Stomach (tissue), 9 donors: Measurements from ENCODE around the gene CUX1. TPM values are rescaled to one million over a fixed set of nuclear protein-coding genes. Genes with fewer than 3 reads are reported as not detected.

ENCODE experiments used
- DNase-seq, 2 donors: peaks; one replicate each; pipeline versions ENCODE4 v3.0.0 to v3.0.0-alpha.2; 2013 to 2019
- H3K27ac ChIP-seq, 5 donors: fragments of 200-600 bp in 4 of 5; sonication (generic) in 4 of 5; one replicate each; pipeline ENCODE4 v1.5.1; 2013 to 2019; ENCODE audit warnings: mild to moderate bottlenecking in 1 of 5, moderate library complexity in 1 of 5
- H3K27me3 ChIP-seq, 3 donors: fragments of 200-600 bp; sonication (generic); one replicate each; pipeline ENCODE4 v1.5.1; 2017 to 2019; ENCODE audit warnings: mixed run types in 1 of 3
- H3K36me3 ChIP-seq, 4 donors: fragments of 200-600 bp; sonication (generic); 1 replicate in 3 of 4; 2 replicates in 1 of 4; pipeline ENCODE4 v1.5.1; 2016 to 2019
- H3K4me1 ChIP-seq, 4 donors: fragments of 200-600 bp; sonication (generic); one replicate each; pipeline ENCODE4 v1.5.1; 2016 to 2019
- H3K4me3 ChIP-seq, 4 donors: fragments of 200-600 bp; sonication (generic) in 3 of 4; one replicate each; pipeline ENCODE4 v1.5.1; 2016 to 2019; ENCODE audit warnings: mild to moderate bottlenecking in 1 of 4
- H3K9me3 ChIP-seq, 4 donors: fragments of 200-600 bp; sonication (generic); one replicate each; pipeline ENCODE4 v1.5.1; 2016 to 2019
- EP300 ChIP-seq: sonication (generic); formaldehyde crosslinking; IDR thresholded peaks from one replicate; pipeline ENCODE4 v1.6.1; 2017; ENCODE audit warnings: antibody characterized with exemption
- POLR2A ChIP-seq, 4 donors: fragments of 450-650 bp; IDR thresholded peaks; one replicate each; pipeline ENCODE4 v1.6.1; 2016; ENCODE audit warnings: antibody characterized with exemption in 4 of 4, control low read depth in 2 of 4, mild to moderate bottlenecking in 1 of 4, moderate library complexity in 1 of 4
- POLR2AphosphoS5 ChIP-seq, 3 donors: sonication (generic); formaldehyde crosslinking; IDR thresholded peaks; one replicate each; pipeline ENCODE4 v1.6.1; 2016; ENCODE audit warnings: antibody characterized with exemption in 3 of 3
- WGBS, 5 donors: extraction: QIAGEN DNeasy Blood & Tissue Kit in 3 of 5; methylation state at CpG; one replicate each; pipeline versions ENCODE4 v1.1.5 to v1.1.7; 2013 to 2018; 5-methylcytosine and 5-hydroxymethylcytosine counted together
- intact Hi-C: fragments of 100-400 bp; cut with DNase I; formaldehyde crosslinking; loops from one replicate; pipeline ENCODE4 v1.15.1; 2023; ENCODE audit warnings: low total_unique reads
- polyA plus RNA-seq, 3 donors: library from polyadenylated mRNA; stranded (reverse); fragments of 200-250 nt; gene quantifications; one replicate each; pipeline ENCODE4 v1.2.3, GENCODE V29; 2013
- total RNA-seq, 5 donors: library from RNA; depleted of rRNA; stranded (reverse); fragments of >200 nt; gene quantifications; one replicate each; pipeline versions ENCODE4 v1.1.0 to v1.2.3, GENCODE V29; 2014 to 2016
- TF ChIP-seq, protein P1 (sequence below), 7 experiments: fragments of 450-650 bp in 4 of 7; fragments of 200-600 bp in 3 of 7; sonication (generic) in 3 of 7; IDR thresholded peaks; one replicate each; pipeline ENCODE4 v1.5.1; 2016 to 2019; ENCODE audit warnings: antibody characterized with exemption in 7 of 7, control low read depth in 2 of 7, mild to moderate bottlenecking in 1 of 7
- donor health status: healthy with polysubstance abuse.
- donor health status: Bipolar disorder and iron deficiency.
- donor health status: healthy.

CUX1 gene
- total and polyA plus RNA-seq, 8 donors = 24.7 to 201 (median 54.7) TPM

DNA sequence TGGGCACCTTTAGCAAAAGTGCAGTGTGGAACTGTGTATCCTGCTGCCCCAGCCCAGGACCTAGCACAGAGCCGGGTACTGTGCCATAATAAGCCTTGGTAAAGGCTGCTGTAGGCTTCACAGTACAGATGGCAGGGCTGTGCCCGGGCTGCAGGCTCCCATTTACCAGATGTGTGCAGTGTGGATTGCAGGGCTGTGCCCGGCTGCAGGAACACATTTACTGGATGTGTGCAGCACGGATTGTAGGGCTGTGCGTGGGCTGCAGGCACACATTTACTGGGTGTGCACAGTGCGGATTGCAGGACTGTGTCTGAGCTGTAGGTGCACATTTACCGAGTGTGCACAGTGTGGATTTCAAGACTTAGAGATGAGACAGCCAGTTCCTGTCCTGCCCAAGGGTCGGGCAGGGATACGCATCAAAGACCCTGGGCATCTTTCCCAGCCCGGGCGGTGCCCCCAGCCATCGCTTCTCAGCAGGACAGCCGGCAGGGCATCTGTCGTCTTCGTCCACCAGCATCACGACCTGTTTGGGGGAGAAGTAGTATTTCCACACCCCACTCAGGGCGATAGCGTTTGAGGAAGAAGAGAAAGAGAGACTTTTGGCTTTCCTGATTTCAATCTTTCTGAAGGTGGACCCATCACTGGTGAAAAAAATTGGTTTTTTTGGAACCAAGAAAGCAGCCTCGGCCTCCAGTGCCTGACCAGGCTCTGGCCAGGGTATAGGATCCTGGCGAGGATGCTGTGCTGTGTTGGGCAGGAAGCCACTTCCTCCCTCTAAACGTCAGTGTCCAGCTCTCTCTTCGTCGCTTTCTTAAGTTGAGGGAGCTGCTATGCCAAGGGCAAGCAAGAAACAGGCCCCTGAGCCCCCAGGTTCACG lies 180.8 kb downstream of the CUX1 start:
- Histone ChIP-seq H3K4me1 (no peaks in the 10 kb centered on the region), H3K36me3 (no peaks in the 10 kb centered on the region), H3K27ac (no peak overlapping the region), H3K9me3 (no peaks in the 10 kb centered on the region), H3K27me3 (no peaks in the 10 kb centered on the region), H3K4me3 (no peak overlapping the region)
- no peak for DNase-seq
- WGBS, 5 donors = 79 to 84% (median 83%) methylated on average over 24 of the region's 24 CpGs
- no peak for TF ChIP-seq POLR2A (IDR thresholded peaks at IDR 0.05)
- no peak for TF ChIP-seq EP300
- TF ChIP-seq, protein P1, sequence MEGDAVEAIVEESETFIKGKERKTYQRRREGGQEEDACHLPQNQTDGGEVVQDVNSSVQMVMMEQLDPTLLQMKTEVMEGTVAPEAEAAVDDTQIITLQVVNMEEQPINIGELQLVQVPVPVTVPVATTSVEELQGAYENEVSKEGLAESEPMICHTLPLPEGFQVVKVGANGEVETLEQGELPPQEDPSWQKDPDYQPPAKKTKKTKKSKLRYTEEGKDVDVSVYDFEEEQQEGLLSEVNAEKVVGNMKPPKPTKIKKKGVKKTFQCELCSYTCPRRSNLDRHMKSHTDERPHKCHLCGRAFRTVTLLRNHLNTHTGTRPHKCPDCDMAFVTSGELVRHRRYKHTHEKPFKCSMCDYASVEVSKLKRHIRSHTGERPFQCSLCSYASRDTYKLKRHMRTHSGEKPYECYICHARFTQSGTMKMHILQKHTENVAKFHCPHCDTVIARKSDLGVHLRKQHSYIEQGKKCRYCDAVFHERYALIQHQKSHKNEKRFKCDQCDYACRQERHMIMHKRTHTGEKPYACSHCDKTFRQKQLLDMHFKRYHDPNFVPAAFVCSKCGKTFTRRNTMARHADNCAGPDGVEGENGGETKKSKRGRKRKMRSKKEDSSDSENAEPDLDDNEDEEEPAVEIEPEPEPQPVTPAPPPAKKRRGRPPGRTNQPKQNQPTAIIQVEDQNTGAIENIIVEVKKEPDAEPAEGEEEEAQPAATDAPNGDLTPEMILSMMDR (IDR thresholded peaks at IDR 0.05) = no peak
- TF ChIP-seq POLR2AphosphoS5 (IDR thresholded peaks at IDR 0.05) = no peak
- intact Hi-C loops = no loop called here

DNA sequence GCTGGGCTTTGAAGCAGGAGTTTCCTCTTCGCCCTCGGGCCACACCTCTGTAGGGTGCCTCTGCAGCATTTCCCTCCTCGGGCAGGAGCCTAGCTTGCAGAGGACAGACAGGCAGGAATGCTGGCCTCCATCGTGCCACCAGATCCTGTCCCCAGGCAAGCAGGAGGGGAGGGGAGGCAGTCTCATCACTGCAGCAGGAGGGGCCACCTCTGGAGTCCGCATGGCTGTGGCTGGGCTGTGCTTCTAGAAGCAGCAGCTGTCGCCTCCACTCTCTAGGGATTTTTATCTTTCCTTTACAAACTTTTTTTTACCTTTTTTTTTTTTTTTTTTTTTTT lies 181.4 kb downstream of the CUX1 start:
- Histone ChIP-seq H3K27me3 (no peaks in the 10 kb centered on the region), H3K36me3 (no peaks in the 10 kb centered on the region)

DNA sequence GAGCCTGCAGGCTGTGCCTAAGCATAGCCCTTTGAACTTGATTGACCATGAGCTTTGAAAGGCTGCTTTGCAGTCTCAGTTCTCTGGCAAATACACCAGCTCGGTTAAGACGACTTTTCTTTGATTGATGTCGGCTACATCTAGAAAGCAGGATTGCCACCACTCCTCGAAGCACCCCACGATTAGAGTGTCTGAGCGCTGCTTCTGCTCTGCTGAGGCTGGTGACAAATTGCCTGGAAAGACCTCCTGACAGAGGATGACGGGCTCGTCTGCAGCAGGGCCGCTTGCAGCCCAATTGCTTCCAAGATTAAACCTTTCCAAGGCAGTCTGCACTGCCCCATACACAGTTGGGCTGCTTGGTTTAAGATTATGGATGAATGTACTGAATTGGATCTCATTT lies 182.0 kb downstream of the CUX1 start:
- Histone ChIP-seq H3K4me1 (peaks cover 0 to 6% (median 2%) of the 10 kb centered on the region in 4 donors), H3K27me3 (no peaks in the 10 kb centered on the region), H3K36me3 (no peaks in the 10 kb centered on the region), H3K9me3 (no peaks in the 10 kb centered on the region), H3K4me3 (no peak overlapping the region), H3K27ac (no peak overlapping the region)
- TF ChIP-seq, protein P1 (IDR thresholded peaks at IDR 0.05) = no peak
- TF ChIP-seq EP300 (no peak), POLR2A (IDR thresholded peaks at IDR 0.05) (no peak), POLR2AphosphoS5 (IDR thresholded peaks at IDR 0.05) (no peak)
- 84 to 93% (median 86%) methylated on average over 9 of the region's 9 CpGs for WGBS, 5 donors
- DNase-seq = no peak
- intact Hi-C loops = no loop called here

More for the DNA sequence above, 181.4 kb downstream of the CUX1 start:
- 43 to 64% (median 50%) methylated on average over 6 of the region's 6 CpGs for WGBS, 5 donors
- TF ChIP-seq EP300 (no peak), POLR2AphosphoS5 (IDR thresholded peaks at IDR 0.05) (no peak)
- intact Hi-C loops = no loop called here
- Histone ChIP-seq H3K4me3 (no peak overlapping the region), H3K9me3 (no peaks in the 10 kb centered on the region), H3K4me1 (peaks cover 0 to 3% (median 1%) of the 10 kb centered on the region in 4 donors), H3K27ac (no peak overlapping the region)
- DNase-seq = no peak

DNA sequence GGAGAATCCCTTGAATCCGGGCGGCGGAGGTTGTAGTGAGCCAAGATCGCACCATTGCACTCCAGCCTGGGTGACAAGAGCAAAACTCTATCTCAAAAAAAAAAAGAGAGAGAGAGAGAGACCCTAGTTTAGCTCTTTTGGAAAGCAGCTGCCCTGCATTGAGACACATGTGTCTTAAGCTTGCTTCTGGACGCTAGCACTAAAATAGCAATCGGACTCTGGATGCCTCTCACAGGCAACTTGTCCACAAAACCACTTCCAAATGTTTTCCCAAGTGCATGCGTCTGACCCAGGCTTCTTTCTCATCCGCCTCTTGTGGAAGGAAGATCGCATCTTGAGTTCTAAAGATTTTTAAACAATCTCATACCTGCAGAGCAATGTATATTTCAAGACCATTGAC lies 182.7 kb downstream of the CUX1 start:
- intact Hi-C loops = no loop called here
- WGBS, 5 donors = 78 to 86% (median 84%) methylated on average over 9 of the region's 9 CpGs
- no peaks in the 10 kb centered on the region for H3K27me3 ChIP-seq
- peaks cover 0 to 6% (median 2%) of the 10 kb centered on the region in 4 donors for H3K4me1 ChIP-seq
- TF ChIP-seq POLR2A (IDR thresholded peaks at IDR 0.05) (no peak), POLR2AphosphoS5 (IDR thresholded peaks at IDR 0.05) (no peak), EP300 (no peak)
- TF ChIP-seq, protein P1 (IDR thresholded peaks at IDR 0.05) = no peak
- DNase-seq = no peak
- H3K9me3 ChIP-seq = no peaks in the 10 kb centered on the region
- H3K27ac ChIP-seq = no peak overlapping the region
- no peak overlapping the region for H3K4me3 ChIP-seq
- no peaks in the 10 kb centered on the region for H3K36me3 ChIP-seq

DNA sequence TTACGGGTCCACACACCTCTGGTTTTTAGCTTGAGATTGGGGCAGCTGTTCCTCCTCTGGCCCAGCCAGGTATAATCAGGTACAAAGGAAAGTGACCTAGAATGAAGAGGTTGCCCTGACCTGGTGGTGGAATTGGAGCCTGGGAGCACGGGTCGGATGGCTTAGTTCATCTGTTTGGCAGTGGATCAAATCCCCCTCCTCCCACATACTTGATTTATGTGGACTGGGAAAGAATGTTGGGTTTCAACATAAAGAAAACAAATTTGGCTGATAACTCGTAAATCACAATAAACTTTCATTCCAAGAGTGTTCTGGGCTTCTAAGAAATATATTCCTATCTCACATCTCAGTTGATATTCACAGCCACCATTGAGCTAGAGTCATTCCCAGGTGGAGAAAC lies 186.8 kb downstream of the CUX1 start:
- no peak overlapping the region for H3K4me3 ChIP-seq
- TF ChIP-seq POLR2A (IDR thresholded peaks at IDR 0.05) = no peak
- TF ChIP-seq POLR2AphosphoS5 (IDR thresholded peaks at IDR 0.05) = no peak
- TF ChIP-seq, protein P1 (IDR thresholded peaks at IDR 0.05) = no peak
- no peak for TF ChIP-seq EP300
- peaks cover 6 to 19% (median 13%) of the 10 kb centered on the region in 4 donors for H3K4me1 ChIP-seq
- 56 to 73% (median 69%) methylated on average over 4 of the region's 4 CpGs for WGBS, 5 donors
- DNase-seq = no peak
- intact Hi-C loops = no loop called here
- H3K36me3 ChIP-seq = peaks cover 0 to 4% (median 0%) of the 10 kb centered on the region in 4 donors
- H3K27me3 ChIP-seq = no peaks in the 10 kb centered on the region
- no peaks in the 10 kb centered on the region for H3K9me3 ChIP-seq
- no peak overlapping the region for H3K27ac ChIP-seq
